Activated CD8-positive, alpha-beta memory T cell treated with anti-CD3 and anti-CD28 coated beads for 24 hours (primary cell): Measurements from ENCODE around the gene FDX1.

Experiments used
- DNase-seq: peaks from one replicate; pipeline ENCODE4 v3.0.0-alpha.2; 2020

FDX1 gene

DNA sequence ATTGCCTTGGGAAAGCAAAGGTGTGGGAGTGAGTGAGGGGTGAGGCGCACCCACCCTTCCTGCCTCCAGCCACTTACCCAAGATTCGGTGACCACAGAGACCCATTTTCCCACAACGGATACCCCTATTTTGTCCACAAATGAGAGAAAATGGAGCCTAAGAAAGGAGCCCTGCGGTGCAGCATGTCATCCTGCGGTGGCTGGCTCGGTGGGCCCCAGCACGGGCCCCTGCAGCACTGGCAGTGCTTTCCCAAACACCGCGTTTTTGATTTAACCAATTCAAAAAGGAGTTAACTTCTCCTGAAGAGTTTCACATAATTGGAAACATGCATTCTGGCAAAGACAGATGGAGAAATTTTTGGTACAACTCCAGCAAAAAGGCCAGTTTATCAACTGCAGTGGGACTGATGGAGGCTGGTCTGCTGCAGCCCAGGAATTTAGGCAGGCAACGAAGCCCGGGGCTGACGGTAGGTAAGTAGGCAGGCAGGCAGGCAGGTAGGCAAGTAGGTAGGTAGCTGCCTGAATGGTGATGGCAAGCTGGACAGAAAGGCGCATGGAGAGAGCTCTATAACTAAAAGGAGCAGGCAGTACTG lies 84.2 kb downstream of the FDX1 start:
- no peak for DNase-seq
